HG03108 (cell line): ENCODE data around the gene CDC25B.

ENCODE experiments used
- ATAC-seq: cut with Tn5 transposase; IDR thresholded peaks from one replicate; pipeline ENCODE4 v1.9.1; 2021; ENCODE audit warnings: moderate library complexity; ENCODE audit not compliant: unreplicated experiment

The CDC25B gene

GRCh38 chr20:3763671-3764601 lies 32.2 kb upstream of the CDC25B start:
- no peak for ATAC-seq

- no peak for ATAC-seq
Observed at GRCh38 chr20:3764659-3765058, 31.5 kb upstream of the CDC25B start.

GRCh38 chr20:3765171-3765882 lies 30.8 kb upstream of the CDC25B start:
- no peak for ATAC-seq

- no peak for ATAC-seq
Observed at GRCh38 chr20:3766422-3767109, 29.5 kb upstream of the CDC25B start.

- ATAC-seq, result no peak
Observed at GRCh38 chr20:3767110-3767426, 29.0 kb upstream of the CDC25B start.

- ATAC-seq, result peak; percentile 96
Observed at GRCh38 chr20:3767427-3768341, 28.4 kb upstream of the CDC25B start, which contains the start of gene ADISSP. Gene ADISSP, minus strand, starts transcription at chr20:3767753. Its CDS starts 7,653 bp downstream, at chr20:3760100.

GRCh38 chr20:3768342-3769130 lies 27.6 kb upstream of the CDC25B start:
- no peak for ATAC-seq

- ATAC-seq, result no peak
Observed at GRCh38 chr20:3771552-3772058, 24.5 kb upstream of the CDC25B start.

- no peak for ATAC-seq
Observed at GRCh38 chr20:3775457-3776108, 20.5 kb upstream of the CDC25B start.

GRCh38 chr20:3777381-3777715 lies 18.8 kb upstream of the CDC25B start:
- ATAC-seq, result no peak

GRCh38 chr20:3777716-3778629 lies 18.1 kb upstream of the CDC25B start:
- no peak for ATAC-seq

GRCh38 chr20:3778976-3779375 lies 17.1 kb upstream of the CDC25B start:
- no peak for ATAC-seq

GRCh38 chr20:3781153-3781910 lies 14.8 kb upstream of the CDC25B start, which contains the start of gene SPEF1:
Gene SPEF1, minus strand, starts transcription at chr20:3781448. Its CDS starts 161 bp downstream, at chr20:3781287.
- ATAC-seq, result peak; percentile 46

- no peak for ATAC-seq
Observed at GRCh38 chr20:3782597-3782996, 13.5 kb upstream of the CDC25B start.

- no peak for ATAC-seq
Observed at GRCh38 chr20:3783068-3783489, 13.0 kb upstream of the CDC25B start.

- ATAC-seq, result no peak
Observed at GRCh38 chr20:3783511-3784195, 12.5 kb upstream of the CDC25B start.
